Activated CD4-positive, alpha-beta T cell treated with anti-CD3 and anti-CD28 coated beads for 24 hours (primary cell): Measurements from ENCODE around the gene TNNI3K.

Experiments
- DNase-seq, 2 donors: peaks; one replicate each; pipeline ENCODE4 v3.0.0-alpha.2; 2020; ENCODE audit warnings: low read depth in 2 of 2

Gene TNNI3K

GRCh38 chr1:74570797-74571492 is 335.8 kb downstream of the TNNI3K start:
- DNase-seq = no peak

GRCh38 chr1:74571493-74571800 is 336.3 kb downstream of the TNNI3K start:
- DNase-seq = no peak

GRCh38 chr1:74571891-74572290 is 336.7 kb downstream of the TNNI3K start:
- no peak for DNase-seq

GRCh38 chr1:74578101-74578500 is 342.9 kb downstream of the TNNI3K start:
- DNase-seq = no peak

GRCh38 chr1:74579425-74579824 is 344.2 kb downstream of the TNNI3K start:
- DNase-seq = no peak

- DNase-seq = no peak
Observed at GRCh38 chr1:74583397-74583796, 348.2 kb downstream of the TNNI3K start.

- DNase-seq = no peak
Observed at GRCh38 chr1:74584185-74584584, 349.0 kb downstream of the TNNI3K start.

GRCh38 chr1:74586253-74586897 is 351.2 kb downstream of the TNNI3K start:
- DNase-seq = no peak

GRCh38 chr1:74587888-74588287 is 352.7 kb downstream of the TNNI3K start:
- no peak for DNase-seq

GRCh38 chr1:74590288-74590687 is 355.1 kb downstream of the TNNI3K start:
- DNase-seq = no peak

GRCh38 chr1:74591949-74592348 is 356.8 kb downstream of the TNNI3K start:
- no peak for DNase-seq

- no peak for DNase-seq
Observed at GRCh38 chr1:74592580-74593355, 357.6 kb downstream of the TNNI3K start.
